Tibial nerve (tissue), 4 donors: Measurements from ENCODE around the gene REC114. TPM values are rescaled to one million over a fixed set of nuclear protein-coding genes. Genes with fewer than 3 reads are reported as not detected.

Source experiments
- DNase-seq, 2 donors: peaks; one replicate each; pipeline ENCODE4 v3.0.0-alpha.2; 2019; ENCODE audit warnings: low spot score in 2 of 2
- H3K27ac ChIP-seq, 4 donors: fragments of 200-600 bp; sonication (generic) in 3 of 4; one replicate each; pipeline ENCODE4 v1.5.1; 2017 to 2019; ENCODE audit warnings: mild to moderate bottlenecking in 1 of 4
- H3K27me3 ChIP-seq, 2 donors: fragments of 200-600 bp; sonication (generic) in 1 of 2; one replicate each; pipeline versions ENCODE4 v1.5.1 to v1.6.0; 2017 to 2019
- H3K36me3 ChIP-seq, 3 donors: fragments of 200-600 bp; sonication (generic); one replicate each; pipeline ENCODE4 v1.5.1; 2018 to 2019
- H3K4me1 ChIP-seq, 4 donors: fragments of 200-600 bp; sonication (generic) in 3 of 4; one replicate each; pipeline ENCODE4 v1.5.1; 2017 to 2019
- H3K4me3 ChIP-seq, 4 donors: fragments of 200-600 bp; sonication (generic) in 3 of 4; one replicate each; pipeline ENCODE4 v1.5.1; 2017 to 2019; ENCODE audit warnings: mild to moderate bottlenecking in 1 of 4, moderate library complexity in 1 of 4
- H3K9me3 ChIP-seq, 4 donors: fragments of 200-600 bp; sonication (generic) in 3 of 4; one replicate each; pipeline ENCODE4 v1.5.1; 2017 to 2019
- CTCF ChIP-seq, 5 experiments: fragments of 200-600 bp in 3 of 5; fragments of 450-650 bp in 2 of 5; sonication (generic) in 3 of 5; IDR thresholded peaks; one replicate each; pipeline ENCODE4 v1.5.1; 2016 to 2019; ENCODE audit warnings: antibody characterized with exemption in 5 of 5, mild to moderate bottlenecking in 3 of 5, moderate library complexity in 2 of 5
- EP300 ChIP-seq, 2 donors: sonication (generic); formaldehyde crosslinking; IDR thresholded peaks; one replicate each; pipeline ENCODE4 v1.6.1; 2017; ENCODE audit warnings: antibody characterized with exemption in 2 of 2, mild to moderate bottlenecking in 1 of 2
- POLR2A ChIP-seq, 2 donors: fragments of 450-650 bp; IDR thresholded peaks; one replicate each; pipeline ENCODE4 v1.6.1; 2017; ENCODE audit warnings: antibody characterized with exemption in 2 of 2, mild to moderate bottlenecking in 2 of 2, moderate library complexity in 2 of 2
- WGBS, 2 donors: methylation state at CpG; one replicate each; pipeline ENCODE4 v1.1.5; 2018; 5-methylcytosine and 5-hydroxymethylcytosine counted together
- total RNA-seq, 4 donors: library from RNA; depleted of rRNA; stranded (reverse); fragments of >200 nt; gene quantifications; one replicate each; pipeline ENCODE4 v1.1.0, GENCODE V29; 2016

The REC114 gene
- total RNA-seq, 4 donors from 2014 or later = not detected

DNA sequence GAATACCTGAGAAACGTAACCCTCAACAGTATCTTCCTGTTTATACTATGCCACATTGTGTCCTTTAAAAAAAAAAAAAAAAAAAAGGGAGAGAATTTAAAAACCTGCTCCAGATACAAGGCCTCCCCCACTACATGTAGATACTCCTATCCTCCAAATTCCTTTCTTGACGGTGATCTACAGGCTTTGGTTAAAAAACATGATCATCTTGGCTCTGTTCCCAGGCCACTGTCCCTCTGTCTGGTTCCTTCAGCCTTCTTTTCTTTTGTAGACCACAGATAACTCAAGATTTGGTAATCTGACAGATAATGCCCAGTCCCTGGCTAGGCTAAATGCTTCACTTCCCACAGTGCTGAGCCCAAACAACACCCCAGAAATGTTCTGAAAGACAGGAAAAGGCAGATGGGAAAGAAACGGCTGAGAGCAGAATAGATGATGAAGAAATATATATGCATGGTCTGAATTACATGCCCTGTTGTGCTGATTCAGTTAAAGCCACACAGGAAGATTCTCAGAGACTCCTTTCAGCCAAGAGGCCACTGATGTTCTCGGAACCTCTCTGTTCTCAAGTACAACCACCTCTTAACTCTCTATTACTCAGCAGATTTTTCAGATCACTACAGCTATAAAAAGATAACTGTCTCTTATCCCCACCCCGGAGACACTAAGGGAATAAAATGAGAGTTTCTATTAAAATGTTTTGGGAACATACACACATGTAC is 141.9 kb downstream of the REC114 start:
- H3K36me3 ChIP-seq = peaks cover 0 to 87% (median 0%) of the 10 kb centered on the region in 3 donors
- no peaks in the 10 kb centered on the region for H3K27me3 ChIP-seq
- no peak for TF ChIP-seq POLR2A (IDR thresholded peaks at IDR 0.05)
- TF ChIP-seq EP300 (IDR thresholded peaks at IDR 0.05) = no peak
- TF ChIP-seq CTCF (IDR thresholded peaks at IDR 0.05) = no peak
- no peaks in the 10 kb centered on the region for H3K4me1 ChIP-seq
- H3K27ac ChIP-seq = no peak overlapping the region
- no peak overlapping the region for H3K4me3 ChIP-seq
- 58 to 61% methylated on average over 5 of the region's 5 CpGs for WGBS, 2 donors
- H3K9me3 ChIP-seq = no peaks in the 10 kb centered on the region
- no peak for DNase-seq

DNA sequence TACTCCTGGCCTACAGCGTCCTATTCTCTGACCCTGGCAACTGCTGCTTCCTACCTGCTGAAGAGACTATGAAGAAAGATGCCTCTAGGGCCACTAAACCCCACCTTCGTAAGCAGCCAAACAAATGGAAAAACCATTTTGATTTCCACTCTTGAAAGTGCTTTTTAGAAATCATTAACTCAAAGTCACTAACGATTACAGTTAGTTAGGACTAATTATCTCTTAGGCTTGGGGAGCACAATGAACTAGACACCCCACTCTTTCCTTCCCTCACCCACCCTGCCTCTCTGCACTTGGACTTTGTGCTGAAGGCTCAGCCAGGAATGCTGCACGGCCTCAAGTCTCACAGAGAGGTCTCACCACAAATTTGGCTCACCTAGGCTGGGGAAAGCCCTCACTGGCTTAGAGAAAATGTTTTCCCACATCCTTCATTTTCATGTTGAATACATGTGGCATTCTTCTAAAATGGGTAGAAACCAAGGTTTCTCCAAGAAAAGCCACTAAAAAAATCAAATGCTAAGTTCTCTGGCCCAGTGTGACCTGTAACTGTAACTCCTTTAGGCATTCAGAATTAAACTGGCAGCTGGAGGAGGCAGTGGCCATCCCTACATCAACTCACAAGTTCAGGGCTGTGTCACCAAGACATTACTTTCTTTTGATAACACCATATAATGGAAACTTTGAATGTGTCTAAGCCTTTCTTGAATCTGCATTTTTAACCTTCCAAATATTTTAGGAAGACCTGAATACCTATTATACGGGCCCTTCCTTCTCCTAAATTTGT is 143.1 kb downstream of the REC114 start:
- no peak for DNase-seq
- no peak overlapping the region for H3K27ac ChIP-seq
- 86% methylated on average over 5 of the region's 5 CpGs for WGBS, 2 donors
- no peaks in the 10 kb centered on the region for H3K4me1 ChIP-seq
- H3K9me3 ChIP-seq = no peaks in the 10 kb centered on the region
- peaks cover 0 to 88% (median 0%) of the 10 kb centered on the region in 3 donors for H3K36me3 ChIP-seq
- no peaks in the 10 kb centered on the region for H3K27me3 ChIP-seq
- no peak overlapping the region for H3K4me3 ChIP-seq
- TF ChIP-seq POLR2A (IDR thresholded peaks at IDR 0.05) = no peak
- no peak for TF ChIP-seq CTCF (IDR thresholded peaks at IDR 0.05)
- TF ChIP-seq EP300 (IDR thresholded peaks at IDR 0.05) = no peak

DNA sequence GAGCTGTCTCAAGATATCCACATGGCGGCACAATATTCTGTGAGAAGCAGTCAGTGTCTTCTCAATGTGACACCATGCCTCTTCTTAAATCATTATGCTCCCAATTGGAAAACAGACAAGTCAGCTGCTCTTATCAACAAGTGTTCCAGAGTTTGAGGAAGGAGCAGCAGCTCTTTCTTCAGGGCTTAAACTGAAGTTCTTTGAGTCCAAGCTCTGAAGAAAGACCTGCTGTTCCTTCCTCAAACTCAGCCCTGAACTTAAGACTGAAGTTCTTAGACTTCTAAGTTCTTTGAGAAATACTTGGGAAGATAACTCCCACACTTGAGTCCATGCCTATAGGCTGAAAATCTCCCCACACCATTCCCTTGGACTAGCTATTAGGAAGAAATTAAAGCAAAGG is 146.8 kb downstream of the REC114 start:
- Histone ChIP-seq H3K4me3 (no peak overlapping the region), H3K9me3 (no peaks in the 10 kb centered on the region), H3K36me3 (peaks cover 0 to 64% (median 0%) of the 10 kb centered on the region in 3 donors), H3K27me3 (no peaks in the 10 kb centered on the region), H3K4me1 (peaks cover 0 to 18% (median 0%) of the 10 kb centered on the region in 4 donors), H3K27ac (no peak overlapping the region)
- WGBS, 2 donors = 96 to 100% methylated on average over 1 of the region's 1 CpG
- DNase-seq = no peak
- TF ChIP-seq EP300 (IDR thresholded peaks at IDR 0.05) (no peak), POLR2A (IDR thresholded peaks at IDR 0.05) (no peak), CTCF (IDR thresholded peaks at IDR 0.05) (no peak)

- DNase-seq = no peak
- Histone ChIP-seq H3K9me3 (no peaks in the 10 kb centered on the region), H3K36me3 (peaks cover 0 to 62% (median 0%) of the 10 kb centered on the region in 3 donors), H3K27me3 (no peaks in the 10 kb centered on the region), H3K27ac (no peak overlapping the region), H3K4me3 (no peak overlapping the region), H3K4me1 (peaks cover 0 to 22% (median 0%) of the 10 kb centered on the region in 4 donors)
- 92 to 94% methylated on average over 5 of the region's 5 CpGs for WGBS, 2 donors
- TF ChIP-seq POLR2A (IDR thresholded peaks at IDR 0.05) = no peak
- TF ChIP-seq CTCF (IDR thresholded peaks at IDR 0.05) = no peak
- TF ChIP-seq EP300 (IDR thresholded peaks at IDR 0.05) = no peak
Measured at GRCh38 chr15:73590263-73590662, 147.3 kb downstream of the REC114 start.
